ENCODE measurements around the gene ALDH1L1.

The ALDH1L1 gene

DNA sequence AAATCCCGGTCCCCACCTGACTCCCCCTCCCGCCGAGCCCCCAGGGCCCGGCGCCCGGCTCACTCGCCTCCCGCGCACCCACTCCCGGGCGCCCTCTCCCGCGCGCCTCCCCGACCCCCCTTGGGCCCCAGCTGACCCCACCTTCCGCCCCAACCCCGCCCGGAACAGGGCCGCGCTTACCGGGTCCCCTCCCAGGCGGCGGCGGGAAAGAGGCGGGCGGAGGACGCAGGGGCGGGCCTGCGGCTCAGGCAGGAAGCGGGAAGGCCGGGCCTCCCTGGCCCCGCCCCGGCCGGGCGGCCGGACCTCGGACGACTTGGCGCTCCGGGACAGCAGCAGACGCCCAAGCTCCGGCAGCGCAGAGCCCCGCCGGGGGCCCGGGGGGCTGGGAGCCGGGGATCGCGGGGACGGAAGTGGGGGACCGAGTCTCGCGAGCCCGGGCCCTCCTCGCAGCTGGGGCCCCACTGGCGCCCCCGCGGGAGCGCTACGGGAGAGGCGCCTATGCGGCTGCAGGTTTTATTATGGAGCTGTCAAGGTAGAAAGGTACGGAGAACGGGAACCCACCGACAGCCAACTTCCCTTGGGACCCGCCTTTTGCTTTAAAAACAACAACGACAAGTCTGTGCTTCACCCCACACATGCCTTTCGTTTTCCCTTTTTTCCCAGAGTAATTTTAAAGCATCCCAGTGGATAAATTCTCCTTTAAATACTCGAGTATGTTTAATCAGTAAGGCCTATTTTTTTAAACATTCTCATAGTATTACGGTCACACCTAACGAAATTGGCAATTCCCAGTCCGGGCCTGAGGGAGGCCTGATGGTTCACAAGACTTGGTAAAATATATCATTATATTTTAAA is 96.2 kb downstream of the ALDH1L1 start, which contains the start of gene SLC41A3 (continued):
- TF ChIP-seq, protein P1, sequence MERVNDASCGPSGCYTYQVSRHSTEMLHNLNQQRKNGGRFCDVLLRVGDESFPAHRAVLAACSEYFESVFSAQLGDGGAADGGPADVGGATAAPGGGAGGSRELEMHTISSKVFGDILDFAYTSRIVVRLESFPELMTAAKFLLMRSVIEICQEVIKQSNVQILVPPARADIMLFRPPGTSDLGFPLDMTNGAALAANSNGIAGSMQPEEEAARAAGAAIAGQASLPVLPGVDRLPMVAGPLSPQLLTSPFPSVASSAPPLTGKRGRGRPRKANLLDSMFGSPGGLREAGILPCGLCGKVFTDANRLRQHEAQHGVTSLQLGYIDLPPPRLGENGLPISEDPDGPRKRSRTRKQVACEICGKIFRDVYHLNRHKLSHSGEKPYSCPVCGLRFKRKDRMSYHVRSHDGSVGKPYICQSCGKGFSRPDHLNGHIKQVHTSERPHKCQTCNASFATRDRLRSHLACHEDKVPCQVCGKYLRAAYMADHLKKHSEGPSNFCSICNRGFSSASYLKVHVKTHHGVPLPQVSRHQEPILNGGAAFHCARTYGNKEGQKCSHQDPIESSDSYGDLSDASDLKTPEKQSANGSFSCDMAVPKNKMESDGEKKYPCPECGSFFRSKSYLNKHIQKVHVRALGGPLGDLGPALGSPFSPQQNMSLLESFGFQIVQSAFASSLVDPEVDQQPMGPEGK (tag by site-specific recombination; IDR thresholded peaks at IDR 0.05) = 0 out of 2 replicates have a peak, but pooled peaks have one; percentile 9

DNA sequence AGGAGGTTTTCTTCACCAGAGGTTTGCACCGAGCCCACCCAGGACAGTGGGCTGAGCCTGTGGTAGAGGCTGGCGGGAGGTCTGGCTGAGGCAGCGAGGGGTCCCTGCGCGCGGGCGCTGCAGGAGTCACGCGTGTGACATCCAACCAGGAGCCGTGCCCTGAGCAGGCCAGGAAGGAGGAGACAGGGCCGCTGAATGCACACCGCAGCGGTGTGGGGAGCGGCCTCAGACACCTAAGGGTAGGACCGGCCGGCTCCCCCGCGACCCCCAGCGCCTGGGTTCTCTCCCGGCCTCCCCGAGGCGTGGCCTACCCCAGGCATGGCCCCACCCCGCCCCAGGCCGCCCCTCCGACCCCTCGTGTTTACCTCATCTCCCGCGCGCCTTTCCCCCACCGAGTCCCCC is 96.9 kb downstream of the ALDH1L1 start:
- Histone ChIP-seq H3K27ac (ENCODE audit: extremely low read depth, low read depth, low read length) (peak overlapping the region; percentile 70; the same call in 1 of the 2 replicates), H3K4me3 (ENCODE audit: low read depth, low read length) (peak overlapping the region; percentile 47), H3K9me3 (ENCODE audit: control insufficient read depth, insufficient read depth, low read depth, low read length) (no peaks in the 10 kb centered on the region), H3K36me3 (ENCODE audit: control insufficient read depth in 2 of 2, insufficient read depth in 1 of 2, low read length in 2 of 2) (no peaks in the 10 kb centered on the region), H3K4me1 (ENCODE audit: control insufficient read depth, insufficient read depth, low read length) (no peaks in the 10 kb centered on the region)
- ChIA-PET CTCF (no interaction called here), POLR2A (interaction anchor here (1.2 kb wide), 1 partner anchor 93 kb away, joined by 4 read pairs; no protein-coding TSS in a partner anchor)
- TF ChIP-seq, protein P2, sequence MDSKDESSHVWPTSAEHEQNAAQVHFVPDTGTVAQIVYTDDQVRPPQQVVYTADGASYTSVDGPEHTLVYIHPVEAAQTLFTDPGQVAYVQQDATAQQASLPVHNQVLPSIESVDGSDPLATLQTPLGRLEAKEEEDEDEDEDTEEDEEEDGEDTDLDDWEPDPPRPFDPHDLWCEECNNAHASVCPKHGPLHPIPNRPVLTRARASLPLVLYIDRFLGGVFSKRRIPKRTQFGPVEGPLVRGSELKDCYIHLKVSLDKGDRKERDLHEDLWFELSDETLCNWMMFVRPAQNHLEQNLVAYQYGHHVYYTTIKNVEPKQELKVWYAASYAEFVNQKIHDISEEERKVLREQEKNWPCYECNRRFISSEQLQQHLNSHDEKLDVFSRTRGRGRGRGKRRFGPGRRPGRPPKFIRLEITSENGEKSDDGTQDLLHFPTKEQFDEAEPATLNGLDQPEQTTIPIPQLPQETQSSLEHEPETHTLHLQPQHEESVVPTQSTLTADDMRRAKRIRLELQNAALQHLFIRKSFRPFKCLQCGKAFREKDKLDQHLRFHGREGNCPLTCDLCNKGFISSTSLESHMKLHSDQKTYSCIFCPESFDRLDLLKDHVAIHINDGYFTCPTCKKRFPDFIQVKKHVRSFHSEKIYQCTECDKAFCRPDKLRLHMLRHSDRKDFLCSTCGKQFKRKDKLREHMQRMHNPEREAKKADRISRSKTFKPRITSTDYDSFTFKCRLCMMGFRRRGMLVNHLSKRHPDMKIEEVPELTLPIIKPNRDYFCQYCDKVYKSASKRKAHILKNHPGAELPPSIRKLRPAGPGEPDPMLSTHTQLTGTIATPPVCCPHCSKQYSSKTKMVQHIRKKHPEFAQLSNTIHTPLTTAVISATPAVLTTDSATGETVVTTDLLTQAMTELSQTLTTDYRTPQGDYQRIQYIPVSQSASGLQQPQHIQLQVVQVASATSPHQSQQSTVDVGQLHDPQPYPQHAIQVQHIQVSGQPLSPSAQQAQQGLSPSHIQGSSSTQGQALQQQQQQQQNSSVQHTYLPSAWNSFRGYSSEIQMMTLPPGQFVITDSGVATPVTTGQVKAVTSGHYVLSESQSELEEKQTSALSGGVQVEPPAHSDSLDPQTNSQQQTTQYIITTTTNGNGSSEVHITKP (tag by site-specific recombination; IDR thresholded peaks at IDR 0.05) = peak; percentile 50
- TF ChIP-seq ZNF335 (tag by site-specific recombination; conservative IDR thresholded peaks at IDR 0.05) (peak; percentile 78), ZNF423 (tag by site-specific recombination; IDR thresholded peaks at IDR 0.05) (0 out of 2 replicates have a peak, but pooled peaks have one; percentile 42), ZFP3 (tag by site-specific recombination; IDR thresholded peaks at IDR 0.05; ENCODE audit: low read depth) (no peak), WT1 (tag by site-specific recombination; IDR thresholded peaks at IDR 0.05) (no peak), ZIC2 (tag by site-specific recombination; IDR thresholded peaks at IDR 0.05) (peak; percentile 89), SP2 (tag by site-specific recombination; IDR thresholded peaks at IDR 0.05) (no peak; the same call in none of the 2 replicates), ZNF391 (tag by site-specific recombination; IDR thresholded peaks at IDR 0.05; ENCODE audit: borderline replicate concordance, low read depth) (no peak), GLIS2 (tag by site-specific recombination; IDR thresholded peaks at IDR 0.05) (peak; percentile 90), ZNF366 (tag by site-specific recombination; conservative IDR thresholded peaks at IDR 0.05) (peak; percentile 5; the same call in 1 of the 2 replicates), GLIS1 (tag by site-specific recombination; IDR thresholded peaks at IDR 0.05) (peak; percentile 92), ZSCAN30 (tag by site-specific recombination; IDR thresholded peaks at IDR 0.05) (no peak), ZBTB7A (tag by site-specific recombination; IDR thresholded peaks at IDR 0.05; ENCODE audit: low read depth) (no peak), KLF10 (tag by site-specific recombination; IDR thresholded peaks at IDR 0.05) (no peak), ZNF610 (tag by site-specific recombination; IDR thresholded peaks at IDR 0.05; ENCODE audit: borderline replicate concordance) (no peak)
- TF ChIP-seq, protein P3, sequence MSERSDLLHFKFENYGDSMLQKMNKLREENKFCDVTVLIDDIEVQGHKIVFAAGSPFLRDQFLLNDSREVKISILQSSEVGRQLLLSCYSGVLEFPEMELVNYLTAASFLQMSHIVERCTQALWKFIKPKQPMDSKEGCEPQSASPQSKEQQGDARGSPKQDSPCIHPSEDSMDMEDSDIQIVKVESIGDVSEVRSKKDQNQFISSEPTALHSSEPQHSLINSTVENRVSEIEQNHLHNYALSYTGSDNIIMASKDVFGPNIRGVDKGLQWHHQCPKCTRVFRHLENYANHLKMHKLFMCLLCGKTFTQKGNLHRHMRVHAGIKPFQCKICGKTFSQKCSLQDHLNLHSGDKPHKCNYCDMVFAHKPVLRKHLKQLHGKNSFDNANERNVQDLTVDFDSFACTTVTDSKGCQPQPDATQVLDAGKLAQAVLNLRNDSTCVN (tag by site-specific recombination; optimal IDR thresholded peaks at IDR 0.05) = peak; percentile 46
- TF ChIP-seq, protein P4, sequence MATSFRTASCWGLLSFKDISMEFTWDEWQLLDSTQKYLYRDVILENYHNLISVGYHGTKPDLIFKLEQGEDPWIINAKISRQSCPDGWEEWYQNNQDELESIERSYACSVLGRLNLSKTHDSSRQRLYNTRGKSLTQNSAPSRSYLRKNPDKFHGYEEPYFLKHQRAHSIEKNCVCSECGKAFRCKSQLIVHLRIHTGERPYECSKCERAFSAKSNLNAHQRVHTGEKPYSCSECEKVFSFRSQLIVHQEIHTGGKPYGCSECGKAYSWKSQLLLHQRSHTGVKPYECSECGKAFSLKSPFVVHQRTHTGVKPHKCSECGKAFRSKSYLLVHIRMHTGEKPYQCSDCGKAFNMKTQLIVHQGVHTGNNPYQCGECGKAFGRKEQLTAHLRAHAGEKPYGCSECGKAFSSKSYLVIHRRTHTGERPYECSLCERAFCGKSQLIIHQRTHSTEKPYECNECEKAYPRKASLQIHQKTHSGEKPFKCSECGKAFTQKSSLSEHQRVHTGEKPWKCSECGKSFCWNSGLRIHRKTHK (tag by site-specific recombination; IDR thresholded peaks at IDR 0.05) = no peak
